ENCODE data around the gene LRRC46.

LRRC46 gene

DNA sequence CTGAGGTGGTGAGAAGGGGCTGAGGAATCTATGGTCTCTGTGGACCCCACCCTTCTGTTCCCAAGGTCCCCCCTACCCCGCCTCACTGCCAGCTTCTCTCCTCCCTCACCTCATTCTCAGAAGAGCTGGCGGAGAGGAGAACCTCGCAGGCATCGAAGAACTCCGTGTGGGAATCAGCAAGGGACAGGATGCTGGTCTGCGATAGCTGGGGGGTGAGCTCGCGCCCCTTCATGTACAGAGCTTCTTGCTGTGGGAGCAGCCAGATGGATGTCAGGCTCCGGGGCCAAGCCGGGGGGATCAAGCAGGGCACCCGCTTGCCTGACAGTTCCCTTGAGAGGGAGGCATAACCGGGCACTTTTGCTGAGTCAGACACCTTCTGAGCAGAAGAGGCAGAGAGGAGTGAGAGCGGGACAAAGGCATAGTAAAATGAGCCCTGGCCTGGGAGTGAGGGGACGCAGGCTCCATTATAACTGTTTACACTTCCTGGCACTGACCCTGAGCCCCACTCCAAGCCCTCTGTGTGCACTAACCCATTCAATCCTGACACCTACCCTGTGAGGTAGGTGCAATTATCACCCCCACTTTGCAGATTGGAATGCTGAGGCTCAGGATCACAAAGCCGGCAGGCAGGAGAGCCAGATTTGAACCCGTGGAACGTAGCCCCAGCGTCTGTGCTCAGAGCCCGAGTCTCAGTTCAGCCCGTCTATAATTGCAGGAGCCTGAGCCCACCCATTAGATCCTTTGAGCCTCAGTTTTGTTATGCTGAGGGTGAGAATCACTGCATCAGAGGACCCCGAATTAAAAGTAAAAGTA lies 16.2 kb upstream of the LRRC46 start:
- no peaks in the 10 kb centered on the region for H3F3A ChIP-seq (ENCODE audit: insufficient read depth, low read length)
- H3K4me1 ChIP-seq (ENCODE audit: low read length): 0 out of 2 replicates have a peak, but pooled peaks cover 1% of the 10 kb centered on the region
- H3K9ac ChIP-seq (ENCODE audit: low read length): no peak overlapping the region
- H3K9me3 ChIP-seq (replicated peaks; ENCODE audit: insufficient read depth, low read length): no peaks in the 10 kb centered on the region
- H3K27me3 ChIP-seq (replicated peaks; ENCODE audit: insufficient read depth, low read length): no peaks in the 10 kb centered on the region
- H3K27ac ChIP-seq (ENCODE audit: low read length): no peak overlapping the region
- no peaks in the 10 kb centered on the region for H3K36me3 ChIP-seq (replicated peaks; ENCODE audit: insufficient read depth, low read length)
- H2AFZ ChIP-seq (ENCODE audit: low read length): no peak overlapping the region
- no peak for DNase-seq
- peaks cover 1% of the 10 kb centered on the region; the same call in 1 of the 2 replicates for H3K79me2 ChIP-seq (ENCODE audit: low read length)
- TF ChIP-seq EZH2phosphoT487 (IDR thresholded peaks at IDR 0.05; ENCODE audit: low read length) (no peak), EZH2 (optimal IDR thresholded peaks at IDR 0.05; ENCODE audit: low read depth, low read length) (no peak)
- TF ChIP-seq, protein P1, sequence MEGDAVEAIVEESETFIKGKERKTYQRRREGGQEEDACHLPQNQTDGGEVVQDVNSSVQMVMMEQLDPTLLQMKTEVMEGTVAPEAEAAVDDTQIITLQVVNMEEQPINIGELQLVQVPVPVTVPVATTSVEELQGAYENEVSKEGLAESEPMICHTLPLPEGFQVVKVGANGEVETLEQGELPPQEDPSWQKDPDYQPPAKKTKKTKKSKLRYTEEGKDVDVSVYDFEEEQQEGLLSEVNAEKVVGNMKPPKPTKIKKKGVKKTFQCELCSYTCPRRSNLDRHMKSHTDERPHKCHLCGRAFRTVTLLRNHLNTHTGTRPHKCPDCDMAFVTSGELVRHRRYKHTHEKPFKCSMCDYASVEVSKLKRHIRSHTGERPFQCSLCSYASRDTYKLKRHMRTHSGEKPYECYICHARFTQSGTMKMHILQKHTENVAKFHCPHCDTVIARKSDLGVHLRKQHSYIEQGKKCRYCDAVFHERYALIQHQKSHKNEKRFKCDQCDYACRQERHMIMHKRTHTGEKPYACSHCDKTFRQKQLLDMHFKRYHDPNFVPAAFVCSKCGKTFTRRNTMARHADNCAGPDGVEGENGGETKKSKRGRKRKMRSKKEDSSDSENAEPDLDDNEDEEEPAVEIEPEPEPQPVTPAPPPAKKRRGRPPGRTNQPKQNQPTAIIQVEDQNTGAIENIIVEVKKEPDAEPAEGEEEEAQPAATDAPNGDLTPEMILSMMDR (IDR thresholded peaks at IDR 0.05; ENCODE audit: low read length): no peak
- no peak overlapping the region for H3K4me3 ChIP-seq (ENCODE audit: low read length)
- no peaks in the 10 kb centered on the region for H3K9me2 ChIP-seq (replicated peaks; ENCODE audit: insufficient read depth, low read length)
- no peaks in the 10 kb centered on the region for H4K20me1 ChIP-seq (ENCODE audit: insufficient read depth, low read length)
- H3K4me2 ChIP-seq (ENCODE audit: low read depth, low read length): no peak overlapping the region

GRCh38 chr17:47816111-47816735 lies 15.2 kb upstream of the LRRC46 start:
- Histone ChIP-seq H3K9ac (ENCODE audit: low read length) (no peak overlapping the region), H2AFZ (ENCODE audit: low read length) (no peak overlapping the region), H3K4me2 (ENCODE audit: low read depth, low read length) (no peak overlapping the region), H3K27ac (ENCODE audit: low read length) (no peak overlapping the region), H3K9me2 (replicated peaks; ENCODE audit: insufficient read depth, low read length) (no peaks in the 10 kb centered on the region), H3K36me3 (replicated peaks; ENCODE audit: insufficient read depth, low read length) (no peaks in the 10 kb centered on the region), H3F3A (ENCODE audit: insufficient read depth, low read length) (no peaks in the 10 kb centered on the region), H3K79me2 (ENCODE audit: low read length) (peaks cover 10% of the 10 kb centered on the region), H3K9me3 (replicated peaks; ENCODE audit: insufficient read depth, low read length) (no peaks in the 10 kb centered on the region), H3K27me3 (replicated peaks; ENCODE audit: insufficient read depth, low read length) (no peaks in the 10 kb centered on the region), H3K4me3 (ENCODE audit: low read length) (no peak overlapping the region), H3K4me1 (ENCODE audit: low read length) (peaks cover 6% of the 10 kb centered on the region; the same call in 1 of the 2 replicates), H4K20me1 (ENCODE audit: insufficient read depth, low read length) (no peaks in the 10 kb centered on the region)
- TF ChIP-seq, protein P1 (IDR thresholded peaks at IDR 0.05; ENCODE audit: low read length): no peak
- TF ChIP-seq EZH2phosphoT487 (IDR thresholded peaks at IDR 0.05; ENCODE audit: low read length) (no peak), EZH2 (optimal IDR thresholded peaks at IDR 0.05; ENCODE audit: low read depth, low read length) (no peak)
- DNase-seq: no peak

- Histone ChIP-seq H2AFZ (ENCODE audit: low read length) (no peak overlapping the region), H4K20me1 (ENCODE audit: insufficient read depth, low read length) (no peaks in the 10 kb centered on the region), H3F3A (ENCODE audit: insufficient read depth, low read length) (no peaks in the 10 kb centered on the region), H3K27ac (ENCODE audit: low read length) (no peak overlapping the region), H3K27me3 (replicated peaks; ENCODE audit: insufficient read depth, low read length) (no peaks in the 10 kb centered on the region), H3K36me3 (replicated peaks; ENCODE audit: insufficient read depth, low read length) (no peaks in the 10 kb centered on the region), H3K9ac (ENCODE audit: low read length) (no peak overlapping the region), H3K9me2 (replicated peaks; ENCODE audit: insufficient read depth, low read length) (no peaks in the 10 kb centered on the region), H3K4me3 (ENCODE audit: low read length) (no peak overlapping the region), H3K9me3 (replicated peaks; ENCODE audit: insufficient read depth, low read length) (no peaks in the 10 kb centered on the region), H3K4me2 (ENCODE audit: low read depth, low read length) (no peak overlapping the region), H3K79me2 (ENCODE audit: low read length) (peaks cover 17% of the 10 kb centered on the region), H3K4me1 (ENCODE audit: low read length) (peaks cover 6% of the 10 kb centered on the region; the same call in 1 of the 2 replicates)
- TF ChIP-seq EZH2phosphoT487 (IDR thresholded peaks at IDR 0.05; ENCODE audit: low read length) (no peak), EZH2 (optimal IDR thresholded peaks at IDR 0.05; ENCODE audit: low read depth, low read length) (no peak)
- TF ChIP-seq, protein P1 (IDR thresholded peaks at IDR 0.05; ENCODE audit: low read length): no peak
- DNase-seq: no peak
Measured at GRCh38 chr17:47816947-47817346, 14.5 kb upstream of the LRRC46 start.

Measured in MM.1S (cell line).